Tibial artery (tissue), 4 donors: Measurements from ENCODE around the gene TBL1X.

ENCODE experiments used
- DNase-seq, 2 donors: peaks; one replicate each; pipeline ENCODE4 v3.0.0-alpha.2; 2019
- H3K27ac ChIP-seq, 2 donors: fragments of 200-600 bp; sonication (generic) in 1 of 2; 1 replicate in 1 of 2; 2 replicates in 1 of 2; pipeline ENCODE4 v1.5.1; 2018 to 2019; ENCODE audit warnings: mild to moderate bottlenecking in 1 of 2
- H3K27me3 ChIP-seq, 2 donors: fragments of 200-600 bp; sonication (generic) in 1 of 2; one replicate each; pipeline versions ENCODE4 v1.5.1 to v1.6.0; 2016 to 2019
- H3K36me3 ChIP-seq, 3 donors: fragments of 200-600 bp; sonication (generic) in 2 of 3; one replicate each; pipeline ENCODE4 v1.5.1; 2016 to 2019; ENCODE audit warnings: mild to moderate bottlenecking in 2 of 3
- H3K4me1 ChIP-seq, 4 donors: fragments of 200-600 bp; sonication (generic) in 2 of 4; 1 replicate in 3 of 4; 2 replicates in 1 of 4; pipeline ENCODE4 v1.5.1; 2016 to 2019
- H3K4me3 ChIP-seq, 2 donors: fragments of 200-600 bp; sonication (generic) in 1 of 2; 1 replicate in 1 of 2; 2 replicates in 1 of 2; pipeline ENCODE4 v1.5.1; 2018 to 2019; ENCODE audit warnings: mild to moderate bottlenecking in 2 of 2
- H3K9me3 ChIP-seq, 3 donors: fragments of 200-600 bp; sonication (generic) in 1 of 3; one replicate each; pipeline ENCODE4 v1.5.1; 2016 to 2019
- CTCF ChIP-seq, 2 experiments: fragments of 200-600 bp in 1 of 2; fragments of 450-650 bp in 1 of 2; IDR thresholded peaks; one replicate each; pipeline ENCODE4 v1.5.1; 2017 to 2019; ENCODE audit warnings: antibody characterized with exemption in 2 of 2, mild to moderate bottlenecking in 1 of 2, moderate library complexity in 1 of 2
- intact Hi-C: fragments of 100-400 bp; cut with DNase I; formaldehyde crosslinking; loops from one replicate; pipeline ENCODE4 v1.15.0; 2023; ENCODE audit warnings: low total_unique reads

Gene TBL1X

GRCh38 chrX:9703406-9703805, 238.5 kb downstream of the TBL1X start:
- intact Hi-C loops = loop anchor here (10.0 kb wide), 1 partner anchor 239 kb away; the partner anchor contains the start of gene TBL1X
- Histone ChIP-seq H3K27me3 (no peaks in the 10 kb centered on the region), H3K4me3 (no peak overlapping the region), H3K9me3 (peaks cover 0 to 6% (median 0%) of the 10 kb centered on the region in 3 donors), H3K27ac (no peak overlapping the region), H3K4me1 (peaks cover 0 to 12% (median 0%) of the 10 kb centered on the region in 4 donors), H3K36me3 (peaks cover 8 to 41% (median 21%) of the 10 kb centered on the region in 3 donors)
- no peak for TF ChIP-seq CTCF (IDR thresholded peaks at IDR 0.05)
- DNase-seq = no peak

GRCh38 chrX:9704876-9705465, 240.1 kb downstream of the TBL1X start:
- Histone ChIP-seq H3K4me3 (no peak overlapping the region), H3K9me3 (peaks cover 0 to 6% (median 0%) of the 10 kb centered on the region in 3 donors), H3K36me3 (peaks cover 16 to 42% (median 24%) of the 10 kb centered on the region in 3 donors), H3K27me3 (no peaks in the 10 kb centered on the region), H3K27ac (no peak overlapping the region), H3K4me1 (peaks cover 0 to 12% (median 0%) of the 10 kb centered on the region in 4 donors)
- TF ChIP-seq CTCF (IDR thresholded peaks at IDR 0.05) = no peak
- intact Hi-C loops = loop anchor here (10.0 kb wide), 1 partner anchor 240 kb away; the partner anchor contains the start of gene TBL1X
- DNase-seq = no peak

GRCh38 chrX:9706421-9706820, 241.6 kb downstream of the TBL1X start:
- DNase-seq = no peak
- Histone ChIP-seq H3K9me3 (peaks cover 0 to 6% (median 0%) of the 10 kb centered on the region in 3 donors), H3K4me3 (no peak overlapping the region), H3K27me3 (no peaks in the 10 kb centered on the region), H3K27ac (no peak overlapping the region), H3K36me3 (peaks cover 23 to 33% (median 32%) of the 10 kb centered on the region in 3 donors), H3K4me1 (peaks cover 0 to 12% (median 0%) of the 10 kb centered on the region in 4 donors)
- intact Hi-C loops = loop anchor here (10.0 kb wide), 1 partner anchor 242 kb away; the partner anchor contains the start of gene TBL1X
- TF ChIP-seq CTCF (IDR thresholded peaks at IDR 0.05) = no peak

GRCh38 chrX:9707306-9708033, 242.6 kb downstream of the TBL1X start:
- H3K27me3 ChIP-seq = no peaks in the 10 kb centered on the region
- H3K36me3 ChIP-seq = peaks cover 30 to 43% (median 36%) of the 10 kb centered on the region in 3 donors
- intact Hi-C loops = loop anchor here (10.0 kb wide), 1 partner anchor 243 kb away; the partner anchor contains the start of gene TBL1X
- no peak overlapping the region for H3K27ac ChIP-seq
- no peak overlapping the region for H3K4me3 ChIP-seq
- H3K9me3 ChIP-seq = peaks cover 0 to 6% (median 0%) of the 10 kb centered on the region in 3 donors
- DNase-seq = no peak
- H3K4me1 ChIP-seq = peaks cover 0 to 12% (median 0%) of the 10 kb centered on the region in 4 donors
- TF ChIP-seq CTCF (IDR thresholded peaks at IDR 0.05) = no peak

GRCh38 chrX:9708086-9708485, 243.2 kb downstream of the TBL1X start:
- Histone ChIP-seq H3K27me3 (no peaks in the 10 kb centered on the region), H3K36me3 (peaks cover 30 to 49% (median 41%) of the 10 kb centered on the region in 3 donors), H3K9me3 (peaks cover 0 to 6% (median 0%) of the 10 kb centered on the region in 3 donors), H3K4me1 (peaks cover 0 to 12% (median 0%) of the 10 kb centered on the region in 4 donors), H3K4me3 (no peak overlapping the region), H3K27ac (no peak overlapping the region)
- intact Hi-C loops = loop anchor here (10.0 kb wide), 1 partner anchor 243 kb away; the partner anchor contains the start of gene TBL1X
- no peak for TF ChIP-seq CTCF (IDR thresholded peaks at IDR 0.05)
- no peak for DNase-seq
